ENCODE measurements around the gene HMCN2. TPM values are rescaled to one million over a fixed set of nuclear protein-coding genes. Genes with fewer than 3 reads are reported as not detected.

The HMCN2 gene
- total RNA-seq, 1 experiment from 2014 or later, result 8.6 TPM

GRCh38 chr9:130396581-130396980 lies 131.0 kb downstream of the HMCN2 start:
- no peaks in the 10 kb centered on the region for H3K23me2 ChIP-seq (ENCODE audit: insufficient read length, low read depth, low read length, poor library complexity, severe bottlenecking)
- DNase-seq, result no peak
- H3K27ac Mint-ChIP-seq, result peak overlapping the region in 2 of 3 experiments; percentile 27 to 79; a peak in 1 of 7 replicates

More at GRCh38 chr9:130396581-130396980, 131.0 kb downstream of the HMCN2 start:
- H3K4me2 ChIP-seq (ENCODE audit: insufficient read depth, insufficient read length, low read length), result no peak overlapping the region
- no peak overlapping the region for H2BK12ac ChIP-seq (ENCODE audit: insufficient read length, low read depth, low read length)
- Mint-ChIP-seq H3K9me3 (no peaks in the 10 kb centered on the region; a peak in 1 of 5 replicates), H3K36me3 (ENCODE audit: insufficient read depth in 1 of 3, low read depth in 3 of 3) (peaks cover 4 to 23% (median 11%) of the 10 kb centered on the region in 3 experiments), H3K4me3 (no peak overlapping the region; a peak in 1 of 5 replicates), H3K27me3 (ENCODE audit: low read depth) (no peaks in the 10 kb centered on the region), H3K4me1 (peaks cover 8 to 13% of the 10 kb centered on the region in 2 experiments; a peak in 3 of 4 replicates)
- H3K79me2 ChIP-seq (ENCODE audit: insufficient read depth, low read length), result no peaks in the 10 kb centered on the region
- no peak overlapping the region for H4K8ac ChIP-seq (replicated peaks; ENCODE audit: insufficient read length, low read depth, low read length)
- H2BK15ac ChIP-seq (ENCODE audit: low read depth, low read length), result no peak overlapping the region
- no peak overlapping the region for H3T11ph ChIP-seq (ENCODE audit: low read length)
- H2BK20ac ChIP-seq (ENCODE audit: low read depth, low read length, poor library complexity, severe bottlenecking), result no peak overlapping the region
- no peaks in the 10 kb centered on the region for H3K9me3 ChIP-seq (ENCODE audit: control insufficient read depth, low read depth, low read length)
- no peak overlapping the region for H4K91ac ChIP-seq (ENCODE audit: insufficient read length, low read depth, low read length)
- H4K5ac ChIP-seq (ENCODE audit: insufficient read length, low read depth, low read length), result no peak overlapping the region
- no peak overlapping the region for H3K27ac ChIP-seq (ENCODE audit: insufficient read length, low read depth, low read length)
- no peak overlapping the region for H3K9ac ChIP-seq (ENCODE audit: extremely low read depth, insufficient read length, low read length)
- H3K23ac ChIP-seq (ENCODE audit: insufficient read length, low read depth, low read length), result no peak overlapping the region
- H3K14ac ChIP-seq (ENCODE audit: insufficient read depth, low read length), result no peak overlapping the region
- no peak overlapping the region for H2AK5ac ChIP-seq (ENCODE audit: insufficient read length, low read length)
- no peak overlapping the region for H3K56ac ChIP-seq (ENCODE audit: insufficient read length, low read depth, low read length)
- H3K79me1 ChIP-seq (ENCODE audit: insufficient read depth, low read depth, low read length, poor library complexity, severe bottlenecking), result no peaks in the 10 kb centered on the region
- H2BK120ac ChIP-seq (ENCODE audit: low read depth, low read length, poor library complexity, severe bottlenecking), result no peak overlapping the region
- H3K18ac ChIP-seq (ENCODE audit: insufficient read length, low read depth, low read length), result no peak overlapping the region
- no peak for TF ChIP-seq CTCF (conservative IDR thresholded peaks at IDR 0.05)
- no peak overlapping the region for H3K4ac ChIP-seq (ENCODE audit: low read depth, low read length)
- no peaks in the 10 kb centered on the region for H3K27me3 ChIP-seq (ENCODE audit: insufficient read depth, low read length)
- H2BK5ac ChIP-seq (ENCODE audit: insufficient read length, low read length), result no peak overlapping the region
- H3K4me1 ChIP-seq (ENCODE audit: insufficient read depth, low read length), result no peaks in the 10 kb centered on the region
- WGBS (ENCODE audit: extremely low coverage, insufficient read length, low lambda C conversion rate), result no CpG with 5 or more reads among the region's 4 CpGs
- no peaks in the 10 kb centered on the region for H4K20me1 ChIP-seq (ENCODE audit: control insufficient read depth, insufficient read depth, insufficient read length)
- no peak overlapping the region for H2AFZ ChIP-seq (ENCODE audit: low read length)

Data from H9 (cell line).